ACC112 (cell line): Measurements from ENCODE around the gene PAAF1.
"Not testable (repeated sequence)": the region's sequence is repeated elsewhere in the genome, so short reads cannot be mapped to it uniquely, and the experiment has no call there.

Source experiments
- H2AFZ ChIP-seq: fragments of 200-600 bp; sonication (generic); one replicate; pipeline ENCODE4 v1.6.0; 2017; ENCODE audit warnings: antibody characterized with exemption, low read length; ENCODE audit not compliant: unreplicated experiment
- H3K27ac ChIP-seq: fragments of 200-600 bp; sonication (generic); 2 replicates; pipeline ENCODE4 v1.5.1; 2014; ENCODE audit warnings: low read depth, mild to moderate bottlenecking, antibody characterized with exemption, low read length, moderate library complexity
- H3K27me3 ChIP-seq: fragments of 200-600 bp; sonication (generic); 2 replicates; pipeline ENCODE4 v1.6.1; 2014; ENCODE audit warnings: mild to moderate bottlenecking, antibody characterized with exemption, low read length, moderate library complexity, mixed read lengths; ENCODE audit not compliant: insufficient read depth
- H3K36me3 ChIP-seq: fragments of 200-600 bp; sonication (generic); 2 replicates; pipeline ENCODE4 v1.6.1; 2016; ENCODE audit warnings: mild to moderate bottlenecking, antibody characterized with exemption, low read length, moderate library complexity, mixed read lengths; ENCODE audit not compliant: insufficient read depth
- H3K4me1 ChIP-seq: fragments of 200-600 bp; sonication (generic); one replicate; pipeline ENCODE4 v1.6.1; 2016; ENCODE audit warnings: low read length, mixed read lengths; ENCODE audit not compliant: insufficient read depth, unreplicated experiment, control insufficient read depth
- H3K4me3 ChIP-seq: fragments of 200-600 bp; sonication (generic); 2 replicates; pipeline ENCODE4 v1.5.1; 2014; ENCODE audit warnings: mild to moderate bottlenecking, low read depth, low read length
- H3K79me2 ChIP-seq: fragments of 200-600 bp; sonication (generic); one replicate; pipeline ENCODE4 v1.6.0; 2016; ENCODE audit warnings: low read length; ENCODE audit not compliant: control insufficient read depth, unreplicated experiment, insufficient read depth

PAAF1 gene

GRCh38 chr11:73916435-73916834 lies 39.6 kb downstream of the PAAF1 start:
- Histone ChIP-seq H3K27me3 (no peaks in the 10 kb centered on the region), H3K79me2 (no peaks in the 10 kb centered on the region), H2AFZ (no peak overlapping the region), H3K36me3 (peaks cover 22% of the 10 kb centered on the region), H3K27ac (no peak overlapping the region), H3K4me1 (no peaks in the 10 kb centered on the region), H3K4me3 (no peak overlapping the region)

GRCh38 chr11:73921180-73921579 lies 44.4 kb downstream of the PAAF1 start:
- no peaks in the 10 kb centered on the region for H3K79me2 ChIP-seq
- H3K4me3 ChIP-seq = no peak overlapping the region
- no peak overlapping the region for H2AFZ ChIP-seq
- peaks cover 10% of the 10 kb centered on the region; the same call in 1 of the 2 replicates for H3K36me3 ChIP-seq
- H3K27ac ChIP-seq = no peak overlapping the region
- no peaks in the 10 kb centered on the region for H3K4me1 ChIP-seq
- H3K27me3 ChIP-seq = no peaks in the 10 kb centered on the region

- Histone ChIP-seq H3K27ac (no peak overlapping the region), H3K79me2 (no peaks in the 10 kb centered on the region), H3K27me3 (no peaks in the 10 kb centered on the region), H3K4me1 (no peaks in the 10 kb centered on the region), H2AFZ (no peak overlapping the region), H3K4me3 (no peak overlapping the region), H3K36me3 (peaks cover 15% of the 10 kb centered on the region; the same call in 1 of the 2 replicates)
Observed at GRCh38 chr11:73929388-73929787, 52.6 kb downstream of the PAAF1 start.

DNA sequence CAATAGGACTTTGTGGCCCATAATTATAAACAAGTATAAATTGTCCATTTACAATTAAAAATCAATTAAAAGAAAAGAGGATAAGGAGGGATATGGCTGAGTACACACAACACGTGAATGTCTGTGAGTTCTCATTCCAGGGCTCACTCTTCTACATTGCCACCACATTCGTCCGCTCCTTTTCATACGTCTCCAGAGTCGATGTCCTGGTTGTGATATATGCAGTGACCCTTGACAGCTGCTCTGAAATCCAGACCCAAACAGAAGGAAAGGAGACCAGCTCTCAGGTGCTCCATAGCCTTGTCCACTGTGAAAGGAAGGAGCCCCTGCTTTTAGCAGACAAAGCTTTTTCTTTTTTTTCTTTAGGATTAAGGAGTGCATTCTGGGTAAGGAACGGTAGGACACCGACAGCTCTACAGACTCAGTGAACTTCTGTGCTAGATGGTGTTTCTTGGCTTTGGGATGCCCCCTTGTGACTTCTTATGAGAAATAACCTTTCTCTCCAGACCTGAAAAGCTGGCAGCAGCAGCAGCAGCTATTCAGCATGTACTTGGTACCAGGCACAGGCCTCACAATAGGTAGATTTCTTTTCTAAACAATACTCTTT lies 54.3 kb downstream of the PAAF1 start:
- Histone ChIP-seq H3K4me3 (no peak overlapping the region), H3K27ac (no peak overlapping the region), H3K4me1 (no peaks in the 10 kb centered on the region), H3K27me3 (no peaks in the 10 kb centered on the region), H3K36me3 (peaks cover 15% of the 10 kb centered on the region; the same call in 1 of the 2 replicates), H2AFZ (no peak overlapping the region), H3K79me2 (no peaks in the 10 kb centered on the region)

DNA sequence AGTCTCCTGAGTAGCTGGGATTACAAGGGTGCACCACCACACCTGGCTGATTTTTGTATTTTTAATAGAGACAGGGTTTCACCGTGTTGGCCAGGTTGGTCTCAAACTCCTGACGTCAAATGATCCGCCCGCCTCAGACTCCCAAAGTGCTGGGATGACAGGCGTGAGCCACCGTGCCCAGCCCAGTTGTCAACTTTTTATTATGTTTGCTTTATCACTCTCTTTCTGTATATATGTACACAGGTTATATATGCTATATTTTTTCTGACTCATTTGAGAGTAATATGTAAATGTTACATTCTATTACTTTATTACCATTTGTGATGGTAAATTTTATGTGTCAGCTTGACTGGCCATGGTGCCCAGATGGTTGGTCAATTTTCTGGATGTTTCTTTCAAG lies 55.2 kb downstream of the PAAF1 start:
- no peak overlapping the region for H2AFZ ChIP-seq
- peaks cover 13% of the 10 kb centered on the region; the same call in 1 of the 2 replicates for H3K36me3 ChIP-seq
- H3K4me3 ChIP-seq = no peak overlapping the region
- H3K27me3 ChIP-seq = no peaks in the 10 kb centered on the region
- no peak overlapping the region for H3K27ac ChIP-seq
- H3K4me1 ChIP-seq = no peaks in the 10 kb centered on the region
- H3K79me2 ChIP-seq = no peaks in the 10 kb centered on the region

DNA sequence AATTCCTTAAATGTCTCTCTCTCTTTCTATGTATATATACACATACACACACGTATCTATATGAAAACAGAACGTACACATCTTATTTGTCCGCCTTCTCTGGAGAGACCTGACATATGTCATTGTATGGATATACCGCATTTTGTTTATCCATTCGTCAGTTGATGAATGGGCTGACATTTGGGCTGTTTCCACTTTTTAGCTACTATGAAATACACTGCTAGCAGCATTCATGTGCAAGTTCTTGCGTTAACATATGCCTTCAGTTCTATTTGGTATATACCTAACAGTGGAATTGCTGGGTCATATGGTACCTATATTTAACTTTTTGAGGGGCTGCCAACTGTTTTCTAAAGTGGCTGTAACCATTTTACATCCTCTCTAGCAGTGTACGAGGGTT lies 56.0 kb downstream of the PAAF1 start:
- Histone ChIP-seq H3K27me3 (no peaks in the 10 kb centered on the region), H2AFZ (no peak overlapping the region), H3K36me3 (peaks cover 5% of the 10 kb centered on the region; the same call in 1 of the 2 replicates), H3K79me2 (no peaks in the 10 kb centered on the region), H3K4me3 (no peak overlapping the region), H3K4me1 (no peaks in the 10 kb centered on the region), H3K27ac (no peak overlapping the region)

DNA sequence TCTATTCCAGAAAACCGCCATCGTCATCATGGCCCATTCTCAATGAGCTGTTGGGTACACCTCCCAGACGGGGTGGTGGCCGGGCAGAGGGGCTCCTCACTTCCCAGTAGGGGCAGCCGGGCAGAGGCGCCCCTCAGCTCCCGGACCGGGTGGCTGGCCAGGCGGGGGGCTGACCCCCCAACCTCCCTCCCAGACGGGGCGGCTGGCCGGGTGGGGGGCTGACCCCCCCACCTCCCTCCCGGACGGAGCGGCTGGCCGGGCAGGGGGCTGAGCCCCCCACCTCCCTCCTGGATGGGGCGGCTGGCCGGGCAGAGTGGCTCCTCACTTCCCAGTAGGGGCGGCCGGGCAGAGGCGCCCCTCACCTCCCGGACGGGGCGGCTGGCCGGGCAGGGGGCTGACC lies 59.2 kb downstream of the PAAF1 start:
- not testable (repeated sequence) for H3K27ac ChIP-seq, H3K36me3 ChIP-seq

GRCh38 chr11:73939096-73939495 lies 62.3 kb downstream of the PAAF1 start:
- Histone ChIP-seq H3K4me3 (no peak overlapping the region), H3K36me3 (peaks cover 4% of the 10 kb centered on the region; the same call in 1 of the 2 replicates), H2AFZ (no peak overlapping the region), H3K4me1 (no peaks in the 10 kb centered on the region), H3K27ac (no peak overlapping the region), H3K79me2 (no peaks in the 10 kb centered on the region), H3K27me3 (no peaks in the 10 kb centered on the region)

More for the DNA sequence above, 59.2 kb downstream of the PAAF1 start:
- H3K79me2 ChIP-seq, H3K4me1 ChIP-seq, H2AFZ ChIP-seq, H3K4me3 ChIP-seq, H3K27me3 ChIP-seq: not testable (repeated sequence)

DNA sequence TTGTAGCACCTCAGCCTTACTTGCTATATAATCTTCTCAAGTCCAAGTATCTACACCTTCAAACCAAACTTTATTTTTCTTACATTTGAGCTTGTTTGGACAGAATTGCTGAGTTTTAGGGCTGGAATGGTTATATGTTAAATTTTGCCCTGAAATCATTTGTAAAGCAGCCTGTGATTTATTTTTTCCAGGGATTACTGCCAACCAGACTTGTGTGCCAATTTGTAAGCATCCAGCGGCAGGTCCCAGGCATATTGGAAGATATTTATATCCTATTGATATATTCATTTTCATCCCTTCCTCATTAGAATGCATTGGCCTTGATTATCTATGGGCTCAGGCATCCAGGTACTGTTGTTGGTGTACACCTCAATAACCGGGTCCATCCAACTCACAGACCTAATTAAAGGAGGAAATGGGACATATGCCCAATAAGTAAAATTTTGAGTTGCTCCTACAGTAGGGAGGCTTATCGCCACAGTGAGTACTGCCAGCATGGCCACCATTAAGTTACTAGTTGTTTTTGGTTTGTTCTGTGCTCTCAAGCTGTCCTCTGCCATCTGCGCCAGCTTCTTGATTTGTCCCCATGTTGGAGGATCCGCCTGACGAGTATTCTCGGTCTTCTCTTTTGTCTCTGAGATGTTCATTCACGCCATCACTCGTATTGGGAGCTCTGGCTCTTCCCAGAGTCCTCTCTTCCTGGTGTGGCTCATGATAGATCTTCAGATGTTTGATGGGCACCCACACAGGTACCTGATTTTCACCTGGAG lies 64.2 kb downstream of the PAAF1 start:
- H3K27ac ChIP-seq = no peak overlapping the region

GRCh38 chr11:73942010-73942409 lies 65.2 kb downstream of the PAAF1 start:
- Histone ChIP-seq H3K4me1 (no peaks in the 10 kb centered on the region), H3K79me2 (no peaks in the 10 kb centered on the region), H3K27ac (no peak overlapping the region), H2AFZ (no peak overlapping the region), H3K36me3 (peaks cover 4% of the 10 kb centered on the region; the same call in 1 of the 2 replicates), H3K4me3 (no peak overlapping the region), H3K27me3 (no peaks in the 10 kb centered on the region)

More for the DNA sequence above, 64.2 kb downstream of the PAAF1 start:
- Histone ChIP-seq H2AFZ (no peak overlapping the region), H3K79me2 (no peaks in the 10 kb centered on the region), H3K36me3 (peaks cover 4% of the 10 kb centered on the region; the same call in 1 of the 2 replicates), H3K4me3 (no peak overlapping the region), H3K4me1 (no peaks in the 10 kb centered on the region), H3K27me3 (no peaks in the 10 kb centered on the region)

DNA sequence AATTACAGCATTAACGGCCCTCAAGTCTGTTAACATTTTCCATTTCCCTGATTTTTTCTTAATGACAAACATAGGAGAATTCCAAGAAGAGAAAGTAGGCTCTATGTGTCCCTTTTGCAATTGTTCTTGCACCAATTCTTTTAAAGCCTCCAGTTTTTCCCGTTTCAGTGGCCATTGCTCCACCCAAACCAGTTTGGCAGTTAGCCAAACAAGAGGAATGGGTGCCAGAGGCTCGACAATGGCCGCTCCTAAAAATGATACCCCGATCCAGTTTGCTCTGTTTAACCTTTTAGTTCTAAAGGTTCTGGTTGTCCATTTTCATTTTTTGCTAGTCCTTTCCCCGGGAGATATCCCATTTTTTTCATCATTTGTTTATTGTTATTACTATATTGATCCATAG lies 67.3 kb downstream of the PAAF1 start:
- Histone ChIP-seq H3K4me3 (no peak overlapping the region), H3K36me3 (no peaks in the 10 kb centered on the region), H3K27me3 (no peaks in the 10 kb centered on the region), H3K27ac (no peak overlapping the region), H3K4me1 (no peaks in the 10 kb centered on the region), H3K79me2 (no peaks in the 10 kb centered on the region), H2AFZ (no peak overlapping the region)
